Measurements from ENCODE around the gene USP6NL. TPM values are rescaled to one million over a fixed set of nuclear protein-coding genes. Genes with fewer than 3 reads are reported as not detected.

Gene USP6NL
- total RNA-seq, 2 experiments from 2014 or later, result 2.3 to 2.5 TPM

DNA sequence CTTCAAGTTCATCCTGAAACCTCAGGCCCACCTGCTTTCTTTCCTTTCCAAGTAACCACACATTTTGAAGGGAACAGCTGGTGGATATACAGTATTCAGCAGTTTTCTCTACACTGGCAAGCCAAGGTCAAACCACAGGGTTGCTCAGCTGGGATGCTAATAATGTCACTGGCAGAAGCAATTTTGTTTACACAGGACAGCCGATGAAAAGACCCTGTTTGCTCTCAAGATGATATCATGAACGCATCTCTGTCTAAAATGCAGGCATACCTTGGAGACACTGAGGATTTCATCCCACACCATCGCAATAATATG is 186.2 kb downstream of the USP6NL start:
- ChIA-PET CTCF (no interaction called here), POLR2A (no interaction called here)
- intact Hi-C loops (cut with micrococcal nuclease), result no loop called here
- no peak overlapping the region for H3K4me3 Mint-ChIP-seq
- no peak for TF ChIP-seq CTCF (IDR thresholded peaks at IDR 0.05)
- DNase-seq (no peak), ATAC-seq (no peak)
- H3K36me3 Mint-ChIP-seq (ENCODE audit: low read depth), result peaks cover 6% of the 10 kb centered on the region
- peaks cover 13% of the 10 kb centered on the region for H3K4me1 Mint-ChIP-seq (ENCODE audit: low read depth)
- peaks cover 19% of the 10 kb centered on the region for H3K9me3 Mint-ChIP-seq
- H3K27me3 Mint-ChIP-seq, result no peaks in the 10 kb centered on the region
- no peak overlapping the region for H3K27ac Mint-ChIP-seq

GRCh38 chr10:11424456-11425295 is 186.8 kb downstream of the USP6NL start:
- no peak overlapping the region for H3K4me3 Mint-ChIP-seq
- H3K36me3 Mint-ChIP-seq (ENCODE audit: low read depth), result peaks cover 6% of the 10 kb centered on the region
- DNase-seq, result no peak
- peaks cover 13% of the 10 kb centered on the region for H3K4me1 Mint-ChIP-seq (ENCODE audit: low read depth)
- intact Hi-C loops (cut with micrococcal nuclease), result no loop called here
- CTCF ChIA-PET, result no interaction called here
- H3K27ac Mint-ChIP-seq, result no peak overlapping the region
- no peak for TF ChIP-seq CTCF (IDR thresholded peaks at IDR 0.05)
- H3K27me3 Mint-ChIP-seq, result no peaks in the 10 kb centered on the region
- no peak for ATAC-seq
- POLR2A ChIA-PET, result no interaction called here
- peaks cover 23% of the 10 kb centered on the region for H3K9me3 Mint-ChIP-seq

- H3K27ac Mint-ChIP-seq, result no peak overlapping the region
- CTCF ChIA-PET, result no interaction called here
- POLR2A ChIA-PET, result interaction anchor here (0.7 kb wide), 2 partner anchors 45 to 243 kb away, joined by 3 read pairs; no protein-coding TSS in a partner anchor
- no peak for TF ChIP-seq CTCF (IDR thresholded peaks at IDR 0.05)
- H3K27me3 Mint-ChIP-seq, result no peaks in the 10 kb centered on the region
- DNase-seq, result no peak
- intact Hi-C loops (cut with micrococcal nuclease), result no loop called here
- peaks cover 3% of the 10 kb centered on the region for H3K36me3 Mint-ChIP-seq (ENCODE audit: low read depth)
- no peak for ATAC-seq
- H3K4me3 Mint-ChIP-seq, result no peak overlapping the region
- H3K9me3 Mint-ChIP-seq, result peaks cover 28% of the 10 kb centered on the region
- peaks cover 2% of the 10 kb centered on the region for H3K4me1 Mint-ChIP-seq (ENCODE audit: low read depth)
Observed at GRCh38 chr10:11416974-11417373, 194.5 kb downstream of the USP6NL start.

DNA sequence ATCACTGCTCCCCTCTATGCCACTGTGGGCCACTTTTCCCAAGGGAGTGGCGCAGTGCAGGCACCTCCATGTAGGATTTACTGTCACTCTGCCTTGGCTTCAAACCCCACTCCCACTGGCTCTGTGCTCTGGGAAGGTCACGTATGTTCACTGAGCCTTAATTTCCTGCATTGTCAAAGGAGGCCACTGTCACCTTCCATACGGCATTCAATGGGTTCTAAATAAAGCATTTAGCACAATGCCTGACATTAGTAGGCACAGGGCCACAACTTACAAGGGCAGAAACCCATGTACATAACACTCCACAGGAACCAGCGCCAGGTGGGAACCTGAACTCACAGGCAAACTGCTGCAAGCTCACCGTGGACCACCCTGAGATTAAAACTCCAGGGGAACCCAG is 196.4 kb downstream of the USP6NL start:
- Mint-ChIP-seq H3K36me3 (ENCODE audit: low read depth) (no peaks in the 10 kb centered on the region), H3K4me1 (ENCODE audit: low read depth) (peaks cover 2% of the 10 kb centered on the region), H3K9me3 (peaks cover 17% of the 10 kb centered on the region), H3K4me3 (no peak overlapping the region), H3K27ac (no peak overlapping the region), H3K27me3 (no peaks in the 10 kb centered on the region)
- TF ChIP-seq CTCF (IDR thresholded peaks at IDR 0.05), result no peak
- ChIA-PET POLR2A (no interaction called here), CTCF (no interaction called here)
- ATAC-seq, result no peak
- intact Hi-C loops (cut with micrococcal nuclease), result no loop called here
- no peak for DNase-seq

- ChIA-PET CTCF (no interaction called here), POLR2A (interaction anchor here (0.6 kb wide), 1 partner anchor 339 kb away, joined by 3 read pairs; no protein-coding TSS in a partner anchor)
- intact Hi-C loops (cut with micrococcal nuclease), result no loop called here
- no peak for DNase-seq
- Mint-ChIP-seq H3K9me3 (peaks cover 13% of the 10 kb centered on the region), H3K36me3 (ENCODE audit: low read depth) (no peaks in the 10 kb centered on the region), H3K27me3 (no peaks in the 10 kb centered on the region), H3K4me1 (ENCODE audit: low read depth) (peaks cover 2% of the 10 kb centered on the region), H3K27ac (no peak overlapping the region), H3K4me3 (no peak overlapping the region)
- no peak for ATAC-seq
- no peak for TF ChIP-seq CTCF (IDR thresholded peaks at IDR 0.05)
Observed at GRCh38 chr10:11414314-11415038, 197.0 kb downstream of the USP6NL start.
